HG03558 (cell line): ENCODE measurements around the gene WFS1.

Source experiments
- ATAC-seq: cut with Tn5 transposase; IDR thresholded peaks from one replicate; pipeline ENCODE4 v1.9.1; 2021; ENCODE audit warnings: moderate number of reproducible peaks; ENCODE audit not compliant: unreplicated experiment; ENCODE audit errors: extremely low read depth

Gene WFS1

DNA sequence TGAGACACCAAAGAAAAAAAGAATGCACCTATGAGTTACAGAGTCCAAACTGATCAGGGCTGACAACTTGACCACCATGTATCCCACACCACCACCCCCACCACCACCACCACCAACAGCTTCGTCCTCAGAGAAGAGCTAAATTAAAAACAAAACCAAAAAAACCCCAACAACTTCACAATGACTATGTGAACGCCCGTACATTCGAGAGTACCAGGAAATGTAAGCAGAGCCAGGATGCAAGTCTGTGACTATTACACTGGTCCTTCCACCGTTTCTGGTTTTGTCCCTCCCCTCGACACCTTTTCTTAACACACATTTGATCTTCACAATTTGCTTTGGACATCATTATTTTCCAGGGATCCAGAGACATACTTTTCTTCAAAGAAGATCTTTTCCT lies 51.0 kb downstream of the WFS1 start:
- no peak for ATAC-seq

DNA sequence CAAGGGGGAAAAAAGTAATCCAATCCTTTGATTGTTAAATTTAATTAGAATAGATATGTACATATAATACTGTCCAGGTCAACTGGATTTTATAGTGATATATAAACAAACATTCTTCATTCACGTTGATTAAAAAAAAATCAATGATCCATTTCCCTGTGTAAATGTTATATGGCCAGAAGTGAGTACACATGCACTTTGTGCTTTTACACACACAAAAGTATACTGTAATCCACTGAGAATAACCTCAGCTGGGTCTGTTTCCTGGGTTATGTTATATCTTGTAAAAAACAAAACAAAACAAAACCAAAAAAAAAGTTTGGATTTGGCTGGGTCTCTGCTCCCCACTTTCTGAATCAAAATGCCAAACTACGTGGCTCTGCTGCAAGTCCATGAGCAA lies 51.7 kb downstream of the WFS1 start:
- ATAC-seq = no peak

DNA sequence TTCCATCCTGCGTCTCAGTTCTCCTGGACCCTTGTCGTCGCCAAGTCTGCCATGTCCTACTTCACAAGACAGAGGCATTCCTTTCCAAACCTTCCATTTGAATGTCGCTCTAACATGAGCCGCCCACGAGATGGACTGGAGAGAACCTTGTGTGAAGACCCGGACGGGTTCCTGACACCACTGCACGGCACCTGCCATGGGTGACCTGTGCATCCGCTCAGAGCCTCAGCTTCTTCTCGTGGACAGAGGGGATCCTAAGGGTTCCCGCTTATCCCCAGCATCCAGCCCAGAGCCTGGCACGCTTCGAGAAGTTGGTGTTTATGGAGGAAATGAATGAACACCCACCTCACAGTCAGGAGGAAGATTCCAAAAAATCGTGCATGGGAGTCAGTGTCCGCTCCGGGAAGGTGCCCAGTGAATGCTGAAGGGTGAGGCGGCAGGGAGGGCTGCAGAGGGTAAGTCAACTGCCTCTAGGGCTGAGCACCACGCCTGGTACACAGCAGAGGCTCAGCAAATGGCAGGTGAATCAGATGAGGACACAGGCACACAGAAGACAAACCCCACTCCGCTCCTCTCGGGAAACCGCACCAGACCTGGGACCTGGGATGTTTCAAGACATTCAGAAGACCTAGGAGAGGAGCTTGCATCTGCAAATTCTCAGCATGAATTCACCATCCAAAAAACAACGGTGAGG lies 52.6 kb downstream of the WFS1 start:
- ATAC-seq = no peak

DNA sequence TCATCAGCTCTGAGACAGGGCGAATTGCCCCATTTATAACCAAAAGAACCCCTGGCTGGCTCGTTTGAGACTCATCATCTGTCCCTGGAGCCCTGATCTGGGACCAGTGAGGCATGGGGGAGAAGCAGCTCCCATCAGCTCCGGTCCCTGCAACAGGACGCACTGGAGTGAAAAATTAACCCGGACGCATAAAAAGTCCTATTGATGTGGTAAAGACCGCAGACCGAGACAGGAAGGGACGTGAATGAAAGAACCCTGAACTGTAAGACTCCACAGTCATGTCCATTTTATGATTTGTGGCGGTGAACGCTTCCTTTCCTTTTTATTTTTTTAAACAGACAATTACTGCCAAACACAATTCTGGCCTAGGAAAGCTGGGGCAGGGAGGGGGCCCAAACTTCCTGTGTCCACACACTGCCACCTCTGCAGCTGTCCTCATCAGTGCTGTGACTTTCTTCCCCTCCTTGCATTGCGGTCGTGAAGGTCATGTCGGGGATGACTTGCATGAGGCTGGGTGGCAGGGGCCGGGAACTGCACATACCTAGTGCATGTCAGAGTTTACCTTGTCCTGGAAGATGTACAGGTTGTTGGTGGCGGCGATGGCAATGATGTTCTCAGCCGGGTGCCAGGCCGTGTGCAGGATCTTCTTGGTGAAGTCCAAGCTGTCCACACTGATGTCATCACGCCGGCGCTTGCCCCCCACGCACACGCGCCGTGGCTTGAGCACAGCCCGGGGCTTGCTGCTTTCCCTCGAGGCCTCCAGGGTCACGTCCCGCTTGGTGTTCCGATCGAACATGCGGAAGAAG lies 53.3 kb downstream of the WFS1 start:
- ATAC-seq = no peak

DNA sequence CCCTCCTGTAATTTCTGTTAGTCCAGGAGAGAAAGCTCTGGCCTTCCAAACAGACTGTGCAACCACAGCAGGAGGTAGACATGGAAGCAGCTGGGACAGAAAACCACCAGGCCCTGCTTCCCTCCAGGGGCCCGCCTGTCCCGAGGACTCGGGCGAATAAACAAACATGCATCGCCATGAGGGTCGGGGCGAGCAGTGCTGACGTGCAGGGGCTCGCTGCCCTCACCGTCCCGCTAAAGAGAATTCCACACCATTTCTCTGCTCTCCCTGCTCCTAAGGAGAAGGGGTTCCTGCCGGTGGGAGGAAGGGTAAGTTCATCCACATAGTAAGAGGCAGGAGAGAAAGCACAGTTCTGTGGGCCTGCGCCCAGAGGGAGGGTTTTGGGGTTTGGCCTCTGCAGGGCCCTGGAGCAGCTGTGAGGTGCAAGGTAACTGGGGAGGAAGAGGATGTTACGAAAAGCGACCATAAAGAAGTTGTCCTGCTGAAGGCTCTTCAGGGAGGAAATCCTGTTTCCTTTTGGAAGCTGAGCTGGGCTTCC lies 54.9 kb downstream of the WFS1 start:
- no peak for ATAC-seq

DNA sequence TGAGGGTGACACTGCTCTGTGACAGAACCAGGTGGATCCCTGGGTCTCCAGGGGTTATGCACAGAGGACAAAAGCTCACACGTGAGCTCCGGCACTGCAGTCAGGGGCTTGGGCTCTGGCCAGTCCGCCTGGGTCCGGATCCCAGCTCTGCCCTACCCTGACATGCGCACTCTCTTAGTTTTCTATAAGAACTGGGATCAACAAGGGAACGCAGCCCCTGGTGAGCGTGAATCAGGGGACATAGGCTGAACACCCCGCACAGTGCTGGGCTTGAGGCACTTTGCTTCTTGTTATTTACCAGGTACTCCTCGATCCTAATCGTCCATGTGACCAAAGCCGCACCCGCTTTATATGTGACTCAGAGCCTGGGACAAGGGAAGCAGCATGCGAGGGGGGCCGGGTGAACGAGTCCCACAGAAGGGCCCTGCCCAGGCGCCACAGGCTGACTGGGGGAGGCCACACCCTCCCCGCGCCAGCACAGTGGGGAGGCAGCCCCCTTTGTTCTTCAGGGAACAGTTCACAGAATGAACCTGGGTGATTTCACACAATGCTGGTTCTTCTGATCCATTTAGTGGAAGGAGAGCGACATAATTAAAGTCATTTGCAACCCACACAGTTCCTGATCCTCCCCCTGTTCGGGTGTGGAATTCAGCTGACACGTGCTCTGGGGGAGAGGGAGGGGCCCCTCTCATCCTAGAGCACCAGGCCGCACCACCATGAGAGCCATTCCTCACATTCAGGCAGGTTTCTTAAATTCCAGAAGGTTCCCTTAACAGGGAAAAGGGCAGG lies 55.5 kb downstream of the WFS1 start:
- no peak for ATAC-seq

DNA sequence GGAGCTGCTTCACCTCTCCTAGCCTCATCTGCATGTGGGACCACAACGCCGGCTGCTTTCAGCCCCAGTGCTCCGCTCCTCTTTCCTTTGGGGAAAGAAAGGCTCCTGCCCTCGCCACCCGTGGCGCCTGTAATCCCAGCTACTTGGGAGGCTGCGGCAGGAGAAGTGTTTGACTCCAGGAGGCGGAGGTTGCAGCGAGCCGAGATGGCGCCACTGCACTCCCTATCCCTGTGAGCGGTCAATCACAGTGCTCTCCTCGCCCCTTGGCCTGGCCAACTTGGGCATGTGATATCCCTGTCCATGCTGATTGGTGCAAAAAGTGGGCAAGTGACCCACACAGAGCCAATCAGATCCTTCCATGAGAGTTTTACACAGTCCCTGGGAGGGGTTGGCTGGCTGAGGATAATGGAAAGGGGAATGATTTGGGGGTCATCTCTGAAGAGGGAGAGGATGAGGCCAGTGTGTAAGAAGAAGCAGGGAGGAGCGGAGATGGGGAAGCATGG lies 56.2 kb downstream of the WFS1 start:
- no peak for ATAC-seq

DNA sequence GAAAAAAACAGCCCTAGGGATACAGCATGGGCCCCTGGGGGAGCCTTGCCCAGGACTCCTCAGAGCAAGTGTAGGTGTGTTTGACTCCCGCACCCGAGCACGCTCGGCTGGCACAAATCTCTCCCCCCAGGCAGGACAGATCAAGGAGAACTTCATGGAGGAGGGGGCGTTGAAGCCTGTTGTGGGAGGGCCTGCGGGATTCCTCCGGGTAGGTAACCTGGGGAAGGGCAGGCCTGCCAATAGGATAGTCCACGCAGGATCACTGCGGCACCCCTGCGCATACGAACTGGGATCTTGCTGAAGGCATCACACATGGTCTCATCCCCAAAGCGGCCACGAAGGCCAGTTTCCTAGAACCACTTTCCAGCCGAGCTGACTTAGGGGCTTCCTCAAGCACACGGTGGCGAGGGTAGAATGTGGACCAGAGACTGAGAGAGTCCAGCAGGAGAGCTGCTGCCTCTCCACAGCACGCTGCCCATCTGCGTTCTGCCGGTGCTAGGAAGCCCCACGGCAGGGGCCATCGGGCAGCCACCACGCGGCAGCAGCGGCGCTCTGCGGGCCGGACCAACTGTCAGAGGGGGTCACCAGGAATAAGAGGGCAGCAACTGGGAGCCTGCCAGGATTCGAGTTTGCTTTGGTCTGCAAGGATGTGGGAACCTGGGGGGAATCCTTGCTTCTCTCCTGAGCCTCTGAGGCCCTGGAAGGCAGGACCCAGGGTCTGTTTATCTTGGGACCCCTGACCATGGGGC lies 56.8 kb downstream of the WFS1 start:
- ATAC-seq = no peak

DNA sequence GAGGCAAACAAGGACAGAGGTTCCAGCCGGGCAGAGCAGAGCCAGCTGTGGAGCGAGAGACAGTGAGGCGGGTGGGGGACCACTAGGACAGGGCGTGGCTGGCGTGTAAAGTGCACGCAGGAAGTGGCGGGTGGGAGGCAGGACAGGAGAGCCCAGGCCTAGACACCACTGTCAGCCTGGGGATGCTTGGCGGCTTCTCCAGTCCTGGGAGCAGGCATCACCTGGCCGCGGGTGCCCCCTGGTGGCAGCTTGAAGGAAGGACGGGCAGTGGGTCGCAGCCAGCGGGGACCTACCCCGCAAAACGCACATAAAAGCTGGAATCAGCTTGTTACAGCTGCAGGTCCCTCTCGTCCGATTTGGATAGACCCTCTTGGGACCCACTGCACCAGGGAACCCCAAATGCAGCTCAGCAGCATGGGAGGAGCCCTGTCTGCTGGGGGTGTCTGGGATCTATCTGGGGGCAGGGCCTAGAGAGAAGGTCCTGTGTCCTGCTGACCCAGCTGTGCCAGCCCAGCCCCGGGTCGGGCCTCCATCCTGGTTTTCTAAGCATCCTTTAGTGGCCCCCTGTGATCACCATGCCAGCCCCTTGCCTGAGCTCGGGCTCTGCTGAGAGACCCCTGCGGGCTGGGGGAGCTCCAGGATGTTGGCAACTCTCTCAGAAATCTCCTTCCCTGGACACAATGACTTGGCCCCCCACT lies 57.7 kb downstream of the WFS1 start:
- ATAC-seq = no peak

DNA sequence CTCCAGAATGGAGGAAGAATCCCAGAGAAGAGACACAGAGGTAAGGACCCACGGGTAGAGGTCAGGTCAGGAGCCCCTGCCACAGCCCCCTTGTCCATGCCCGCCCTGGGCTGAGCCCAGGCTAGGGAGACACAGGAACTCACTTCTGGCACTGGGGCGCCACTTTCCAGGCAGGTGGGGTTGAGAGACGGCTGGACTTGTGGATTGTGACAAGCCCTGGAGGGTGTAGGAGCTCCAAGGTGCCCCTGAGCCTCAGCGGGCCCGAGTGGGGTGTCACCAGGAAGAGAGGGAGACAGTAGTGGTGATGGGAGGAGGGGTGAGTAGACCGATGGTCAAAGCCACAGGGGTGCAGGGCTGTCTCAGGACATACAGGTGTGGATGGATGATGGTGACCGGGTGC lies 58.9 kb downstream of the WFS1 start:
- ATAC-seq = no peak

DNA sequence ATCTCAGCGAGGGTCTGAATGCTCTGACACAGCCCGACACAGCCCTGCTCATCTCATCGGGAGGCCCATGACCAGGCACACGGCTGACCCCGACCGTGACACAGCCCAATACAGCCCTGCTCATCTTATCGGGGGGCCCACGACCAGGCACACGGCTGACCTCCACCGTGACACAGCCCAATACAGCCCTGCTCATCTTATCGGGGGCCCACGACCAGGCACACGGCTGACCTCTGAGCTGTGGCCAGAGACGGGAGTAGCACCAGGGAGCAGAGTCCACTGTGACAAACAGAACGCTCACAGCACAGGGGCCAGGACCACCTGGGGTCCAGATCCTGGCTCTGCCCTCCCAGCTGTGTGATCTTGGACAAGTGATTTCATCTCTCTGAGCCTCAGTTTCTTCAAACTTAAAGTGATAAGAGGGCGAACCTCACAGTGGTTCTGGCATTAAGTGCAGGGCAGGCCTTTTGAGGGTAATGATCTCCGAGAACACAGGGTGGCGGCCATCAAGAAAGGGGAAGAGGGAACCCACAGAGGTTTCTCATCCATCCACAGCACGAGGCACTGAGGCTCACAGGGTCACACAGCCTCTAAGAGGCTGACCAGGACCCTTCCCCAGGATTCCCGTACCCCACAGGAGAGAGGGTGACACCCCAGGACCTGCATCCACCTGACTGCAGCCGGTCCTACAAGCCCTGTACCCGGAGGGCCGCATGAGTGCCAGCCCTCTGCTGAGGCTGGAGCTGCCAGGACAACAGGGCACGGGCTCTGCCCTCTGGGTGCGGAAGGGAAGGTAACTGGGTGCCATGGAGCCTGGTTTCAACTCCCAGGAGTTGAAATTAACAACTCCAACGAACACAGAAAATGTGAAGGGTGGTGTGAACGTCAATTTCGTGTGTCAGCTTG lies 60.1 kb downstream of the WFS1 start:
- no peak for ATAC-seq

DNA sequence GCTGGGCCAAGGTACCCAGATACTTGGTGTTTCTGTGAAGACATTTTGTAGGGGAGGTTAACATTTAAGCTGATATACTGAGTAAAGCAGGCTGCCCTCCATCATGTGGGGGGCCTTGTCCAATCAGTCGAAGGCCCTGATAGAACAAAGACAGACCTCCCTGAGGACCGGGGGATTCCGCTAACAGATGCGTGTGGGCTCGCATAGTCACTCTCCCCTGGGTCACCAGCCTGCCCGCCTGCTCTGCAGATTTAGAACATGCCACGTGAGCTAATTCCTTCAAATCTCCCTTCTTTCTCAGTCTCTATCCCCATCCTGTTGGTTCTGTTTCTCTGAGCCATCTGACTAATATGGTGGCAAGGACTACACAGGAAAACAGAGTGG lies 60.7 kb downstream of the WFS1 start:
- no peak for ATAC-seq

DNA sequence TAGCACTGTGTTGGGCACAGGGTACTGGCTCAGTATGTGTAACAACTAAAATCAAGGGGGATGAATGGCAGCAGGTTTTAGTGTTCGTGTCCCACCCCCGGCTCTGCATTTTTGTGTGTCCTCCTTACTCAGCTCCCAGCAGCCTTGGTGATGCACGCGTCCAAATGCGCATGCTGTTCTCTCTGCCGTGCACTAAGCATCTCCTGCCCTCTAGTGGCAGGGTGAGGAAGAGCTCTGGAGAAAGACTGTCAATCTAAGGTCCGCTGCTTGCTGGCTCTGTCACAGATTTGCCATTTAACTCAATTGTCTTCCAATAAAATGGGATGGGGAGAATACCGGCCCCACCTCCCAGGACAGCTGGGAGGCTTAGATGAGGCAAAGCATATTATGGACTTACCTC lies 61.4 kb downstream of the WFS1 start:
- ATAC-seq = no peak

DNA sequence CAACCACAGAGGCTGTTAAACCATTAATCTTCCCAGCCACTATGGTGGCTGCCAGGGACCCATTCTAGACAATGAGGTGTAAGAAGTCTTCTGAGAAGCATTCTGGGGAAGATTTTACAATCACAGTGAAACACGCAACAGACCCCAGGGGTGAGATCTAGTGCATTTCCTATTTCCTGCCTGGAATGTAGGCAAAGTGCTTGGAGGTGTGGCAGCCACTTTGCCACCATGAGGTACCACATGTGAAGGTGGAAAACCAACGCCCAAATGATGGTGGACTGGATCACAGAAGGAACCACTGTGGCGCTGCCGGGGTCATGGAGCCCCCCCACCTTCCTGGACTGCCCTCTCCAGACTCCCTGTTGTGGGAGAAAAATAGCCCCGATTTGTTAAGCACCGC lies 61.8 kb downstream of the WFS1 start:
- ATAC-seq = no peak

DNA sequence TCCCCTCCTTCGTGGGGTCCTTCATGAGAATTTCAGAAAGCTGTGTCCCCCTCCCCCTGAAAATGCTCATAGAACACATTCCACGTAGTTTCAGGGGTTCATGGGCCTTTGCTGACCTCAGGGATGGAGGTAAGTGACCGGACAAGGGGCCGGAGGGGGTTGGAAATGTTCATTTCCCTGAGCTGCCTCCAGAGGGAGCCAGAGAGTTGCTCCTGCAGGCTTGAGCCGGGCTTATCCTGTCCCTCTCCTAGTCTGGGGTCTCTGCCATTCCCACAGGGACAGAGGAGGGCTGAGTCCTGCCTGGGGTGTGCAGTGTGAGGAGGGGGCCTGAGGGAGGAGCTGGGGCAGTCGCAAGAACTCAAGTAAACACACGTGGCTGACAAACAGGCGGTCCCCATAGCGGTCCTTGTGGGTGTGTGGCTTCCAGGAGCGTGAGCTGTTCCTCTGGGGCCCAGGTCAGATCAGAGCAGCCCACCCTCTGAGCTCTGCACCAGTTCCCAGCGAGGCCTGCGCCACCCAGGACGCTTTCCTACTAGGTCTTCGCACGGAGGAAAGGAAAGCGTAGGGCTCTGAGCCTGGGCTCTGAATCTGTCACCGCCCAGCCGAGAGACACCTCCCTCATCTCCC lies 62.5 kb downstream of the WFS1 start:
- ATAC-seq = no peak

DNA sequence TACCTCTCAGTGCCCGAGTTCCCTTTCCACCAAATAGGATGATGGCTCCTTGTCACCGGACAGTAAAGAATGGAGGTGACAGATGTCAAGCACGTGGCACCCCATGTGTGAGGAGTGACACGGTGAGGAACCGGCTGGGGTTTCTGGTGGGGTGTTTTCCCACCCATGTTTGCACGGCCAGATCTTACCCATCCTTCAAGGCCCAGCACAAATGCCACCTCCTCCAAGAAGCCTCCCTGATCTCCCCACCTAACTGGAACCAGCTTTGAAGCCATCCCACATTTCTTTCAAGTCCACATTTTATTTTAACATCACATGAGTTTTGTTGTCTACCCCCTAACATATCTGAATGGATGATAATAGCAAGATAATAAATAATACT lies 63.0 kb downstream of the WFS1 start:
- no peak for ATAC-seq

DNA sequence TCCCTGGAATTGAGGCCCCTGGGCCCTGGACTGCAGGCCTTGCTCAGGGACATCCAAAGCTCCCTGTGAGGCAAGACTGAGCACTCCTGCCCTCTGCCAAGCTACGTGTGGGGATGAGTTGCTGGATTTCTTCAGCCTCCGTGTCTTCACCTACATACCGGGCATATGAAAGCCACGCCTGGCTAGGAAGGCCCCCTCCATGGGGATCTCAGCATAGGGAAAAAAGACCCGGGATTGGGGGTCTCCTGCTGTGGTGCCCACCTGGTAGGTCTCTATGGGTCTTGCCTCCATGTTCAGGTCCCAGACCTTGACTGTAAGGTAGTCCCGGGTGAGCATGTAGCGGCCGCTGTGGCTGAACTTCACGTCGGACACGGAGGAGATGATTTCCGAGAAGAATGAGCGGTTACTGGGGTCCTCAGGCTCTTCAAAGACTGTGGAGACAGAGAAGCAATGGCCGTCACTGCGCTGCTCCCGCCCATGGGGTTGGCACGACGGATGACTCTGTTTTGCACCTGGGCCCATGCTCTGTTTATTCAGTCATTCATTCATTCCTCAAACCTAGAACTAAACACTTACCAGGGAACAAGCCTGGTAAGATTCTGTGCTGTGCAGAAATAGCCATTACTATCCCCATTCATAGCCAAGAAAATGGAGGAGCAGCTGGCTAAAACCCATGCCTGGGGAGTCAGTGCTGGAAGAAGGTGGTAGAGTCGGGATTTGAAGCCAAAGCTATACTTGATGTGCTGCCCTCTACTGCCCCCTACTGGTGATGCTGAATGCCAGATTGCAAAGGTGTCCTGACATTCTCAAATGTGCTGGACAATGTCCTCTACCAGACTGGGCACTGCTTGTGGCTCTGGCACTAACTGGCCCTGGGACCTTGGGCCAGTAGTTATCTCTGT lies 63.9 kb downstream of the WFS1 start:
- ATAC-seq = no peak
